ENCODE data around the gene SLC6A7.
"Not testable (repeated sequence)": the region's sequence is repeated elsewhere in the genome, so short reads cannot be mapped to it uniquely, and the experiment has no call there.

The SLC6A7 gene

DNA sequence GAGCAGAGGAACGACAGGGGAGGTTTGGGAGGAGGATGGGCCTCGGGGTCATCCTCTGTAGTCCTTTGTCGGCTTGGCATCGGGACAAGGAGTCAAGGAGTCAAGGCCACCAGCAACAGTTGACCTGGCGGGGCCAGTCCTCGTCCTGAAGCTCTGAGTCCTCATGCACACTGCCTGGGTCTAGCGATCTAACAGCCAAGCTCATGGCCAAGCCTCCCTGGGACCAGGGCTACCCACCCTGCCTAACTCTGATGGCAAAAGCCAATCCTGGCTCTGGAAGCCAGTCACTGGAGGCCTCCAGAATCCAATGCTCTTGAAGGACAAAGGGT lies 49.9 kb downstream of the SLC6A7 start:
- Mint-ChIP-seq H3K4me3 (no peak overlapping the region), H3K36me3 (ENCODE audit: low read depth) (no peaks in the 10 kb centered on the region), H3K9me3 (no peaks in the 10 kb centered on the region), H3K4me1 (ENCODE audit: low read depth) (no peaks in the 10 kb centered on the region), H3K27ac (no peak overlapping the region), H3K27me3 (ENCODE audit: low read depth) (no peaks in the 10 kb centered on the region)

DNA sequence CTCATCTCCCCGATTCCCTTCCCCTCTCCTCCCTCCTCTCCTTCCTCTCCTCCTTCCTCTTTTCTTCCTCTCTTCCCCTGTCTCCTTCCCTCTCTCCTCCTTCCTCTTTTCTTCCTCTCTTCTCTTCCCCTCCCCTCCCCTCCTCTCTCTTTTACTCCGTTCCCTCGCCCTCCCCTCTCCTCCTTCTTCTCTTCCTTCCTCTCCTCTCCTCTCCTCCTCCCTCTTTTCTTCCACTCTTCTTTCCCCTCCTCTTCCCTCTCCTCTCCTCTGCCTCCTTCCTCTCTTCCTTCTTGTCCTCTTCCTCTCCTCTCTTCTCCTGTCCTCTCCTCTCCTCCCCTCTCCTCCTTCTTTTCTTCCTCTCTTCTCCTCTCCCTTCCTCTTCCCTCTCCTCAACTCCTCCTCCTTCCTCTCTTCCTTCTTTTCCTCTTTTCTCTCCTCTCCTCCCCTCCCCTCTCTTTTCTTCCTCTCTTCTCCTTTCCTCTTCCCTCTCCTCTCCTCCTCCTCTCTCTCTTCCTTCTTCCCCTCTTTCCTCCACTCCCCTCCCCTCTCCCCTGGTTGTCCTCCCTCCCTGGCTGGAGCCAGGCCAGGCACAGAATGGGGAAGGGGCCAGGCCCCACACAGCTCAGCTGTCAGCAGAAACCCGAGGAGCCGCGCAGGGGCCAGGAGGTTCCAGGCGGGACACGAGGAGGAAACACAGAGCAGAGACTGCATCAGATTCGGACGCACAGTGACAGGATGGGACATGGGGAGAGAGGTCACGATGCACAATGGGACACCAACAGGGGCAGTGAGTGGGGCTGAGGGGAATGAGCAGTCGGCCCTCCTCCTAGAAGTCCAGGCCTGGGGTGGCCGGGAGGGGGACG lies 51.7 kb downstream of the SLC6A7 start:
- H3K27ac Mint-ChIP-seq = no peak overlapping the region
- no peaks in the 10 kb centered on the region for H3K27me3 Mint-ChIP-seq (ENCODE audit: low read depth)
- H3K36me3 Mint-ChIP-seq (ENCODE audit: low read depth) = no peaks in the 10 kb centered on the region
- H3K4me1 Mint-ChIP-seq (ENCODE audit: low read depth) = no peaks in the 10 kb centered on the region
- H3K9me3 Mint-ChIP-seq = no peaks in the 10 kb centered on the region
- no peak overlapping the region for H3K4me3 Mint-ChIP-seq

- Mint-ChIP-seq H3K36me3 (ENCODE audit: low read depth) (no peaks in the 10 kb centered on the region), H3K4me1 (ENCODE audit: low read depth) (no peaks in the 10 kb centered on the region), H3K27me3 (ENCODE audit: low read depth) (no peaks in the 10 kb centered on the region), H3K4me3 (no peak overlapping the region), H3K9me3 (no peaks in the 10 kb centered on the region), H3K27ac (no peak overlapping the region)
These were observed 52.5 kb downstream of the SLC6A7 start for GRCh38 chr5:150242251-150242894.

DNA sequence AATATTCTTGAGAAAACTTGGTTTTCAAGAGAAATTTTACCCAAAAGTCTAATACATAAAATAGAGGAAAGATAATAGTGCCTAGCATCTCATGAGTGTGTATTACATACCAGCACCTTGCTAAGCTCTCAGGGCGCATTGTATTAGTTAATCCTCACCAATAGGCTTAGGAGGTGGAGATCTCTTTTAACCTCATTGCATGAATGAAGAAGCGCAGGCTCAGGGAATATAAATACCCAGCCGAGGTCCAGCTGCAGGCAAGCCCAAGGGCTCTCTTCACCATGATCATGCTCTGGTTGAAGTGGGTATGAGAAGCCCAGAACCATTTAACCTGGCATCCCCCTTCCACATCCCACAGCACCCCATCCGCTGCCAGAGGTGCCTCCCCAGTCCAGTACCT lies 53.7 kb downstream of the SLC6A7 start:
- Mint-ChIP-seq H3K36me3 (ENCODE audit: low read depth) (no peaks in the 10 kb centered on the region), H3K27me3 (ENCODE audit: low read depth) (no peaks in the 10 kb centered on the region), H3K9me3 (no peaks in the 10 kb centered on the region), H3K4me1 (ENCODE audit: low read depth) (no peaks in the 10 kb centered on the region), H3K27ac (no peak overlapping the region), H3K4me3 (no peak overlapping the region)

GRCh38 chr5:150244209-150244608 lies 54.3 kb downstream of the SLC6A7 start:
- Mint-ChIP-seq H3K4me1 (ENCODE audit: low read depth) (no peaks in the 10 kb centered on the region), H3K27me3 (ENCODE audit: low read depth) (no peaks in the 10 kb centered on the region), H3K9me3 (no peaks in the 10 kb centered on the region)

GRCh38 chr5:150245111-150245789 lies 55.4 kb downstream of the SLC6A7 start:
- Mint-ChIP-seq H3K27me3 (ENCODE audit: low read depth) (no peaks in the 10 kb centered on the region), H3K4me1 (ENCODE audit: low read depth) (no peaks in the 10 kb centered on the region), H3K27ac (no peak overlapping the region), H3K36me3 (ENCODE audit: low read depth) (no peaks in the 10 kb centered on the region), H3K4me3 (no peak overlapping the region), H3K9me3 (no peaks in the 10 kb centered on the region)

More at GRCh38 chr5:150244209-150244608, 54.3 kb downstream of the SLC6A7 start:
- no peaks in the 10 kb centered on the region for H3K36me3 Mint-ChIP-seq (ENCODE audit: low read depth)
- H3K27ac Mint-ChIP-seq = no peak overlapping the region
- H3K4me3 Mint-ChIP-seq = no peak overlapping the region

GRCh38 chr5:150245808-150246207 lies 55.9 kb downstream of the SLC6A7 start:
- Mint-ChIP-seq H3K36me3 (ENCODE audit: low read depth) (no peaks in the 10 kb centered on the region), H3K27me3 (ENCODE audit: low read depth) (no peaks in the 10 kb centered on the region), H3K27ac (no peak overlapping the region), H3K9me3 (no peaks in the 10 kb centered on the region), H3K4me1 (ENCODE audit: low read depth) (no peaks in the 10 kb centered on the region), H3K4me3 (no peak overlapping the region)

- Mint-ChIP-seq H3K4me3 (no peak overlapping the region), H3K4me1 (ENCODE audit: low read depth) (no peaks in the 10 kb centered on the region), H3K27ac (no peak overlapping the region), H3K36me3 (ENCODE audit: low read depth) (no peaks in the 10 kb centered on the region), H3K9me3 (no peaks in the 10 kb centered on the region), H3K27me3 (ENCODE audit: low read depth) (no peaks in the 10 kb centered on the region)
These were observed 56.6 kb downstream of the SLC6A7 start for GRCh38 chr5:150246429-150246828.

DNA sequence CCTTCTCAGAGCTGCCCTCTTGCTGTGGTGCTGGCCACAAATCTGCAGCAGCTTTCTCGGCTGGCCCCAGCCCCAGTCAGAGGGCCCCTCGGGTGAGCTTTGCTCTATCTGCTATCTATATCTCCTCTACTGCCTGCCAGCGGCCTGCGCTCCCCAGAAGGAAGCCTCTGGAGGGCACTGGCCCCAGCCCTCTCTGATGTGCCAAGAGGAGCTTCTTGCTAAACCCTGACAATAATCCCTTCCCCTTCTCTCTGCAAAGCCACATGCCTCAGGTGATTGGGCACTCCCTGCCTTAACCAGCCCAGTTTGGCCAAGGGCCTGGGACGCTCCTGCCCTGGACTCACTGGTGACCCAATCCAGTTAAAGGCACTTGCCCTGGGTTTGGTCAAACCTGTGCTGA lies 57.0 kb downstream of the SLC6A7 start:
- Mint-ChIP-seq H3K27me3 (ENCODE audit: low read depth) (no peaks in the 10 kb centered on the region), H3K27ac (no peak overlapping the region)

DNA sequence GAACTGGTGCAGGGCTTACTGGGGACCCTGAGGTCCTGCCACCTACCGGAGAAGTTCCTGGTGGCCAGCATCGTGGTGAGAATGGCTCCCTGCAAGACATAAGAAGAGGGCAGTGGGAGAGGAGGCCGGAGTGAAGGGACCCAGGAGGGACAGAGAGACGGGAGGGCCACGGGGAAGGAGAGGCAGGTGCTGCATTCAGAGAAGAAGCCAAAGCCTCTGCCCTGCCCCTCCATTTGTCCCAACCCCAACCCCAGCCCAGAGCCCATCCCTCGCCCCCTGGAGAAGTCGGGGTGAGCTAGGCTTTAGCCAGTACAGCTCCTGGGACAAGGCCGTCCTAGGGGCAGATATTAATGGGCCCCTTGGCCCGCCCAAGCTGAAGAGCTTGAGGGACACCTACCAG lies 57.9 kb downstream of the SLC6A7 start:
- H3K4me3 Mint-ChIP-seq = no peak overlapping the region

More for the DNA sequence above, 57.0 kb downstream of the SLC6A7 start:
- Mint-ChIP-seq H3K4me3 (no peak overlapping the region), H3K4me1 (ENCODE audit: low read depth) (no peaks in the 10 kb centered on the region), H3K36me3 (ENCODE audit: low read depth) (no peaks in the 10 kb centered on the region), H3K9me3 (no peaks in the 10 kb centered on the region)

DNA sequence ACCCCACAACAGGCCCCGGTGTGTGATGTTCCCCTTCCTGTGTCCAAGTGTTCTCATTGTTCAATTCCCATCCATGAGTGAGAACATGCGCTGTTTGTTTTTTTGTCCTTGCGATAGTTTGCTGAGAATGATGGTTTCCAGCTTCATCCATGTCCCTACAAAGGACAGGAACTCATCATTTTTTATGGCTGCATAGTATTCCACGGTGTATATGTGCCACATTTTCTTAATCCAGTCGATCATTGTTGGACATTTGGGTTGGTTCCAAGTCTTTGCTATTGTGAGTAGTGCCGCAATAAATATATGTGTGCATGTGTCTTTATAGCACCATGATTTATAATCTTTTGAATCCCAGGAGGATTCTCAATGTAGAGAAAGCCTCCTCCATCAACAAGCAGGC lies 58.6 kb downstream of the SLC6A7 start:
- not testable (repeated sequence) for H3K4me1 Mint-ChIP-seq (ENCODE audit: low read depth); H3K27me3 Mint-ChIP-seq (ENCODE audit: low read depth); H3K4me3 Mint-ChIP-seq; H3K9me3 Mint-ChIP-seq; H3K27ac Mint-ChIP-seq; H3K36me3 Mint-ChIP-seq (ENCODE audit: low read depth)

More for the DNA sequence above, 57.9 kb downstream of the SLC6A7 start:
- Mint-ChIP-seq H3K36me3 (ENCODE audit: low read depth) (no peaks in the 10 kb centered on the region), H3K27ac (no peak overlapping the region), H3K9me3 (no peaks in the 10 kb centered on the region), H3K4me1 (ENCODE audit: low read depth) (no peaks in the 10 kb centered on the region), H3K27me3 (ENCODE audit: low read depth) (no peaks in the 10 kb centered on the region)

GRCh38 chr5:150248946-150249345 lies 59.1 kb downstream of the SLC6A7 start:
- no peak overlapping the region for H3K27ac Mint-ChIP-seq
- H3K36me3 Mint-ChIP-seq (ENCODE audit: low read depth) = no peaks in the 10 kb centered on the region
- no peaks in the 10 kb centered on the region for H3K4me1 Mint-ChIP-seq (ENCODE audit: low read depth)
- no peak overlapping the region for H3K4me3 Mint-ChIP-seq
- no peaks in the 10 kb centered on the region for H3K27me3 Mint-ChIP-seq (ENCODE audit: low read depth)
- H3K9me3 Mint-ChIP-seq = no peaks in the 10 kb centered on the region

DNA sequence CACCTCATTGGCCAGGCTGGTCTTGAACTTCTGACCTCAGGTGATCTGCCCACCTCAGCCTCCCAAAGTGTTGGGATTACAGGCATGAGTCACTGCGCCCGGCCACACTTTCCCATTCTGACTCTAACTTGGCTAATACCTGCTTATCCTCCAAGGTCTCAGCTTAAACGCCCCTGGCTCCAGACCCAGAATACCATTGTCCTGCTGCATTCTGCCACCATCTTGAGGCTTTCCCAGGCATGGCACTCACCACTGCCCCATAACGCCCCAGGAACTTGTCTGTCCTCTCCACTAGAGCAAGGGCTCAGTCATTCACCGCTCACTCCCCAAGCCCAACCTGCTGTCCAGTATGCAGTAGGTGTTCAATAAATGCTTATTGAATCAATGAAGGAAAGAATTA lies 59.9 kb downstream of the SLC6A7 start:
- Mint-ChIP-seq H3K27ac (no peak overlapping the region), H3K9me3 (no peaks in the 10 kb centered on the region), H3K4me1 (ENCODE audit: low read depth) (no peaks in the 10 kb centered on the region), H3K4me3 (no peak overlapping the region), H3K36me3 (ENCODE audit: low read depth) (no peaks in the 10 kb centered on the region), H3K27me3 (ENCODE audit: low read depth) (no peaks in the 10 kb centered on the region)

DNA sequence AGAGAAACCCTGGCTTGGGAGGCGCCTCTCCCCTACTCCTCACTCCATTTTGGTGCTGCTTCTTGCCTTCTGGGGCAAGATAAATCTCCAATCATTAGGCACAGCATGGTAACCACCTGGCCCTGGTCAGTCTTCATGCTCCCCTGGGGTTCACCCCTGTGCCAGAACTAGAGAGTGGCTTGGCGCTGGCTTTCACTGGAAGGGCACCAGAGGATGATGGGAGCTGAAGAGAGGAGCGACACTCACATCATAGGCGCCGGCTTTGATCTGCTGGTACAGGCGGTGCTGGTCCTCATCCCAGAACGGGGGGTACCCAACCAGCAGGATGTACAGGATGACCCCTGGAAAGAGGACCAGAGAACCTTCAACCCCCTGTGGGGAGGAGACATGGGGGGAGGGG lies 61.6 kb downstream of the SLC6A7 start:
- H3K27ac Mint-ChIP-seq = no peak overlapping the region
- no peaks in the 10 kb centered on the region for H3K4me1 Mint-ChIP-seq (ENCODE audit: low read depth)
- H3K4me3 Mint-ChIP-seq = no peak overlapping the region

DNA sequence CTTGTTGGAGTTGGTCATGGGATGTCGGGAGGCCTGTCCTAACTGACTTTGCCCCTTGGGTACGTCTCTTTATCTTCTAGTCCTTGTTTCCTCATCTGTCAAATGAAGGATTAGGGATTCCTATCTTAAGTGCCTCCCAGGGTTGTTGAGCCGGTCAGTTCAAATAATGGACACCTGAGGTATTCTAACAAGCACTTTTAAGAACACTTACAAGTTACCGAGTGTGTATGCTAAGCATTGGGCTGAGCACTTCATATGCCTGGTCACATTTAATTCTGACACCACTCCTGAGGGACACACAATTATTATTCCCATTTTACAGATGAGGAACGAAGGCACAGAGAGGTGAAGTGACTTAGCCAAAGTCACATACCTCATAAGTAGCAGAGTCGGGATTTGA lies 62.6 kb downstream of the SLC6A7 start:
- H3K9me3 Mint-ChIP-seq = no peaks in the 10 kb centered on the region
- no peaks in the 10 kb centered on the region for H3K36me3 Mint-ChIP-seq (ENCODE audit: low read depth)
- H3K27ac Mint-ChIP-seq = no peak overlapping the region
- H3K4me3 Mint-ChIP-seq = no peak overlapping the region
- H3K4me1 Mint-ChIP-seq (ENCODE audit: low read depth) = no peaks in the 10 kb centered on the region
- no peaks in the 10 kb centered on the region for H3K27me3 Mint-ChIP-seq (ENCODE audit: low read depth)

More for the DNA sequence above, 61.6 kb downstream of the SLC6A7 start:
- no peaks in the 10 kb centered on the region for H3K36me3 Mint-ChIP-seq (ENCODE audit: low read depth)
- H3K27me3 Mint-ChIP-seq (ENCODE audit: low read depth) = no peaks in the 10 kb centered on the region
- no peaks in the 10 kb centered on the region for H3K9me3 Mint-ChIP-seq

Measured in T-helper 1 cell treated with Interleukin-12 subunit alpha and Interleukin-12 subunit beta and Interleukin-4 antibody, amounts not matched to agents 30 μg/mL and 1 μg/mL, for 36 hours (primary cell).